LNCAP (cell line): Measurements from ENCODE around the gene CHMP1A.

ENCODE experiments used
- CTCF ChIP-seq: fragments of 450-650 bp; IDR thresholded peaks from 2 replicates; pipeline ENCODE4 v1.5.1; 2017; ENCODE audit warnings: mild to moderate bottlenecking

The CHMP1A gene

GRCh38 chr16:89641458-89642119 is 15.9 kb downstream of the CHMP1A start:
- 0 out of 2 replicates have a peak, but pooled peaks have one; percentile 3 for TF ChIP-seq CTCF

DNA sequence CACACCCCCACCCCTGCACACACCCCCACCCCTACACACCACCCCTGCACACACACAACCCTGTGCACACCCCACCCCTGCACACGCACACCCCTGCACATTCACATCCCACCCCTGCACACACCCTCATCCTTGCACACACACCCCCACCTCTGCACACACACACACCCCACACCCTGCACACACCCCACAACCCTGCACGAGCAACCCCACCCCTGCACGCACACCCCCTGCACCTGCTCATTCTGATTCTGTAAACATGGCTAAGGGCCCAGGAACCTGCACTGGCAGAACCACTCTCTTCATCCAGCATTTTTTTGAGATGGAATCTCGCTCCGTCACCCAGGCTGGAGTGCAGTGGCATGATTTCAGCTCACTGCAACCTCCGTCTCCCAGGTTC is 18.1 kb downstream of the CHMP1A start:
- no peak for TF ChIP-seq CTCF

- TF ChIP-seq CTCF = no peak
Measured at GRCh38 chr16:89638455-89638854, 19.1 kb downstream of the CHMP1A start.

DNA sequence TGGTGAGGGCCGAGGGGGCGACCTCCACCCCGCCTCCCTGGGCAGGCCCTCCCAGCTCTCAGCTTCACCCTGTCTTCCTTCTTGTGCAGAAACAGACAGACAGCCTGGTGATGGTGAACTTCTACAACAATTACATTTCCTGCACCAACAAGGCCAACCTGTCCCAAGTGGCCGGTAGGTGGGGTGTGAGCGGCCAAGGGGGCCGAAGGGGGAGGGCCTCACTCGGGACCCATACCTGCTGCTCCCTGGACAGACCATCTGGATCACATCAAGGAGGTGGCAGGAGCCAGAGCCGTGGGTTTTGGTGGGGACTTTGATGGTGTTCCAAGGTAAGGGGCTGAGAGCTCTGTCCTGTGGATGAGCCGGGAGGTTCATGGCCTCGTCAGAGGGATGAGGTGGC is 20.1 kb downstream of the CHMP1A start:
- TF ChIP-seq CTCF = no peak

- TF ChIP-seq CTCF = no peak
Measured at GRCh38 chr16:89636663-89637062, 20.8 kb downstream of the CHMP1A start.

DNA sequence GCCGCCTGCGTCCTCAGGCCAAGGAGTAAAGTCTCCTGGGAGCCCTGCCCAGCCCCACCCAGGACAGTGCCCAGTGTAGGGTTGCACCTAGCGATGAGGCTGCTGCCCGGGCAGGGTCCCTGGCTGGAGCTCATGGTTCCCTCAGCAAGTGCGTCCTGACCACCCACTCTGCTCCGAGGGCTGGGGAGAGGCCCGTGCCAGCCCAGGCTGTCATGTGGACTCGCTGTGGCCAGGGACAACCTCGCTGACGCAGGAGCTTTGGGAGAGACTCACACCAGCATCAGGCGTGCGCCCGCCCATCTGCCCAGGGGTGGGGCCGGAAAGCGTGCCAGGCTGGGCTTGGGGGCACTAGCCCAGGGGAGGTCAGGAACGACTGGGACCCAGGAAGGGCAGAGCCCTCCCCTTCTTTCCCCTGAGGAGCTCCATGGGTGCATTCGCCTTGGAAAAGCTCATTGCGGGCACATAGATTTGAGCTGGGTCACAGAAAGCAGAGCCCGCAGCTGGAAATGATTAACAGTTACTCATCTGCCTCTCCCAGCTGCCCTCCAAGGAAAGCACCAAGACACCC is 24.4 kb downstream of the CHMP1A start:
- no peak for TF ChIP-seq CTCF

- TF ChIP-seq CTCF = no peak
Measured at GRCh38 chr16:89629827-89630610, 27.5 kb downstream of the CHMP1A start.
